Tibial artery (tissue), 4 donors: ENCODE measurements around the gene PRRC1.
"Not testable (repeated sequence)": the region's sequence is repeated elsewhere in the genome, so short reads cannot be mapped to it uniquely, and the experiment has no call there.

Experiments used
- DNase-seq, 2 donors: peaks; one replicate each; pipeline ENCODE4 v3.0.0-alpha.2; 2019
- H3K27ac ChIP-seq, 2 donors: fragments of 200-600 bp; sonication (generic) in 1 of 2; 1 replicate in 1 of 2; 2 replicates in 1 of 2; pipeline ENCODE4 v1.5.1; 2018 to 2019; ENCODE audit warnings: mild to moderate bottlenecking in 1 of 2
- H3K27me3 ChIP-seq, 2 donors: fragments of 200-600 bp; sonication (generic) in 1 of 2; one replicate each; pipeline versions ENCODE4 v1.5.1 to v1.6.0; 2016 to 2019
- H3K36me3 ChIP-seq, 3 donors: fragments of 200-600 bp; sonication (generic) in 2 of 3; one replicate each; pipeline ENCODE4 v1.5.1; 2016 to 2019; ENCODE audit warnings: mild to moderate bottlenecking in 2 of 3
- H3K4me1 ChIP-seq, 4 donors: fragments of 200-600 bp; sonication (generic) in 2 of 4; 1 replicate in 3 of 4; 2 replicates in 1 of 4; pipeline ENCODE4 v1.5.1; 2016 to 2019
- H3K4me3 ChIP-seq, 2 donors: fragments of 200-600 bp; sonication (generic) in 1 of 2; 1 replicate in 1 of 2; 2 replicates in 1 of 2; pipeline ENCODE4 v1.5.1; 2018 to 2019; ENCODE audit warnings: mild to moderate bottlenecking in 2 of 2
- H3K9me3 ChIP-seq, 3 donors: fragments of 200-600 bp; sonication (generic) in 1 of 3; one replicate each; pipeline ENCODE4 v1.5.1; 2016 to 2019
- CTCF ChIP-seq, 2 experiments: fragments of 200-600 bp in 1 of 2; fragments of 450-650 bp in 1 of 2; IDR thresholded peaks; one replicate each; pipeline ENCODE4 v1.5.1; 2017 to 2019; ENCODE audit warnings: antibody characterized with exemption in 2 of 2, mild to moderate bottlenecking in 1 of 2, moderate library complexity in 1 of 2
- intact Hi-C: fragments of 100-400 bp; cut with DNase I; formaldehyde crosslinking; loops from one replicate; pipeline ENCODE4 v1.15.0; 2023; ENCODE audit warnings: low total_unique reads

The PRRC1 gene

GRCh38 chr5:127565586-127566270 lies 48.3 kb downstream of the PRRC1 start:
- DNase-seq: no peak
- Histone ChIP-seq H3K9me3 (no peaks in the 10 kb centered on the region), H3K4me3 (no peak overlapping the region), H3K27ac (no peak overlapping the region), H3K27me3 (no peaks in the 10 kb centered on the region), H3K36me3 (no peaks in the 10 kb centered on the region), H3K4me1 (no peaks in the 10 kb centered on the region)
- TF ChIP-seq CTCF (IDR thresholded peaks at IDR 0.05): no peak
- intact Hi-C loops: loop anchor here (5.0 kb wide), 1 partner anchor 637 kb away; no protein-coding TSS in a partner anchor

- no peak for DNase-seq
- H3K4me1 ChIP-seq: no peaks in the 10 kb centered on the region
- no peaks in the 10 kb centered on the region for H3K36me3 ChIP-seq
- no peak overlapping the region for H3K27ac ChIP-seq
- H3K4me3 ChIP-seq: no peak overlapping the region
- intact Hi-C loops: loop anchor here (5.0 kb wide), 1 partner anchor 635 kb away; no protein-coding TSS in a partner anchor
- H3K27me3 ChIP-seq: no peaks in the 10 kb centered on the region
- no peak for TF ChIP-seq CTCF (IDR thresholded peaks at IDR 0.05)
- no peaks in the 10 kb centered on the region for H3K9me3 ChIP-seq
These were observed 49.8 kb downstream of the PRRC1 start for GRCh38 chr5:127567026-127567768.

GRCh38 chr5:127568166-127568565 lies 50.7 kb downstream of the PRRC1 start:
- Histone ChIP-seq H3K27me3 (no peaks in the 10 kb centered on the region), H3K36me3 (no peaks in the 10 kb centered on the region), H3K9me3 (no peaks in the 10 kb centered on the region), H3K4me3 (no peak overlapping the region), H3K4me1 (no peaks in the 10 kb centered on the region), H3K27ac (no peak overlapping the region)
- no peak for DNase-seq
- no peak for TF ChIP-seq CTCF (IDR thresholded peaks at IDR 0.05)
- intact Hi-C loops: loop anchor here (5.0 kb wide), 1 partner anchor 634 kb away; no protein-coding TSS in a partner anchor

- DNase-seq, H3K36me3 ChIP-seq, H3K27me3 ChIP-seq, H3K4me1 ChIP-seq, H3K9me3 ChIP-seq, H3K4me3 ChIP-seq, H3K27ac ChIP-seq: not testable (repeated sequence)
- intact Hi-C loops: loop anchor here (5.0 kb wide), 1 partner anchor 633 kb away; no protein-coding TSS in a partner anchor
These were observed 52.0 kb downstream of the PRRC1 start for GRCh38 chr5:127569471-127569870.

DNA sequence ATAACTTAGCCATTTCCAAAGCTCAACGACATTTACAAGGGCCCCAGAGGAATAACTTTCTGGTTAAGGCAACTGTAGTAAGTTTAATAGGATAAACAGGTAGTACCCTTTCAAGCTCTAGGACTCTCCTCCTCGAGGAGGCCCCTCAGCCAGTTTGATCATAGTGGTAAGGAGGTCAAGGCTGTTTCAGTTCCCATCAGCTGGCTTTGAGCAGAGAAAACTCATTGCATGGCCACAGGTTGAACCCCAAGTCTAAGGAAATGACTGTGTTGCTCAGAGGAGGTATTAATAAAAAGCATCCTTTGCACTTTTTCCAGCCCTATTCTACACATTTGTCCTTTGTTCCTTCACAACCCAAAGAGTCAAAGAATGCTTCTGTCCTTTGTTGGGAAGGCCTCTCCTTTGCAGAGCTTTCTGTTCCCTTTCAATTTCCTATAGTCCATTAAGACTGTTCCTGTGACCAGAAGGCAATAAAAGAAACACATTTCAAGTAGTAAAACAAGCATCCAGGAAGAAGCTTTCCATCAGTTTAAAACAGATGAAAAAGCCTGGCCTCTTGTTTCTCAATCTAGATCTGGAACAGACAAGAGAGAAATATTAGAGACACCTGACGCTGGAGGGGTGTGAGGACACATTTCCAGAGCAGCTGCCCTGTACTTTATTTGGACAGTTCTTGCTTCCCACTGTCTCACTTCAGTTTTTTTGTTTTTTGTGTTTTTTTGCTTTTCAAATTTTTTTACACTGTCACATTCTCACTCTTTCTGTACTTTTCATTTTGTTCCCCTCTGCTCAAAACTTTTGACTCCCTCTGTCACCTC lies 54.1 kb downstream of the PRRC1 start:
- Histone ChIP-seq H3K4me3 (no peak overlapping the region), H3K9me3 (peaks cover 0 to 4% (median 0%) of the 10 kb centered on the region in 3 donors), H3K27me3 (no peaks in the 10 kb centered on the region), H3K36me3 (no peaks in the 10 kb centered on the region), H3K27ac (no peak overlapping the region), H3K4me1 (no peaks in the 10 kb centered on the region)
- TF ChIP-seq CTCF (IDR thresholded peaks at IDR 0.05): no peak
- DNase-seq: no peak
- intact Hi-C loops: no loop called here
